ENCODE measurements around the gene NGEF. TPM values are rescaled to one million over a fixed set of nuclear protein-coding genes. Genes with fewer than 3 reads are reported as not detected.

Gene NGEF
- total and polyA plus RNA-seq, 9 of the 15 experiments (the other 6 are each of a cell fraction or from before 2014, with no cell fraction given) = 0.07 to 0.17 (median 0.09) TPM; not detected in 6

DNA sequence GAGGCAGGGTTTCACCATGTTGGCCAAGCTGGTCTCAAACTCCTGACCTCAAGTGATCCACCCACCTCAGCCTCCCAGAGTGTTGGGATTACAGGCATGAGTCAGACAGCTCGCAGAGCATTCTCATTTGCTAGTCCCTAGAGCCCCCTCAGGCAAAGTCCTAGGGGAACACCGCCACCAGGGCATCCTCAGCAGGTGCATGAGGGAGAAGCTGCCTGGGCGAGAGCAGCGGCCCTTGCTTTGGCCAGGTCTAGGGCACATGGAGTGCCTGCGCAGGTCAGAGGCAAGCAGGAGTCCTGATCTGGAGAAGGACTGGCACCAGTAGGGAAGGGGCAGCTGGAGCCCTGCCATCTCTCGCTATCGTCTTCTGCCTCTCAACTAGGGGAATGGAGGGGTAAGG is 32.4 kb downstream of the NGEF start:
- no peaks in the 10 kb centered on the region for H3K36me3 ChIP-seq (ENCODE audit: control insufficient read depth, insufficient read depth, low read length)
- 12% methylated on average over 5 of the region's 7 CpGs for WGBS (ENCODE audit: insufficient coverage, low coverage, missing lambda C conversion rate)
- no peak overlapping the region for H2AFZ ChIP-seq (ENCODE audit: low read depth, low read length)
- no peak overlapping the region for H3K27ac ChIP-seq (ENCODE audit: extremely low read depth, low read depth, low read length)
- in situ Hi-C loops (cut with MboI) (no loop called here), intact Hi-C loops (cut with micrococcal nuclease) (no loop called here)
- DNase-seq (ENCODE audit: extremely low read depth in 1 of 4, low spot score in 3 of 4) = no peak
- H3K4me2 ChIP-seq (ENCODE audit: insufficient read depth, low read length) = no peak overlapping the region
- no peak overlapping the region for H3K9ac ChIP-seq (ENCODE audit: insufficient read depth in 1 of 2, low read depth in 2 of 2, low read length in 2 of 2)
- H3K4me3 ChIP-seq = no peak overlapping the region
- no peak for TF ChIP-seq TCFL5 (CRISPR knock-in tag; conservative IDR thresholded peaks at IDR 0.05)
- TF ChIP-seq SRF (CRISPR knock-in tag; IDR thresholded peaks at IDR 0.05) = no peak
- TF ChIP-seq ZBTB8A (IDR thresholded peaks at IDR 0.05; ENCODE audit: partially characterized antibody) = no peak
- no peak for TF ChIP-seq TCF7 (IDR thresholded peaks at IDR 0.05; ENCODE audit: borderline replicate concordance)
- no peak for TF ChIP-seq RNF2 (IDR thresholded peaks at IDR 0.05)
- TF ChIP-seq COPS2 (conservative IDR thresholded peaks at IDR 0.05) = no peak
- no peak for TF ChIP-seq ZNF263 (CRISPR knock-in tag; IDR thresholded peaks at IDR 0.05; ENCODE audit: borderline replicate concordance)
- TF ChIP-seq RB1 (IDR thresholded peaks at IDR 0.05; ENCODE audit: low read depth) = no peak
- TF ChIP-seq ETV5 (CRISPR knock-in tag; IDR thresholded peaks at IDR 0.05; ENCODE audit: low read depth) = no peak
- TF ChIP-seq, protein P1, sequence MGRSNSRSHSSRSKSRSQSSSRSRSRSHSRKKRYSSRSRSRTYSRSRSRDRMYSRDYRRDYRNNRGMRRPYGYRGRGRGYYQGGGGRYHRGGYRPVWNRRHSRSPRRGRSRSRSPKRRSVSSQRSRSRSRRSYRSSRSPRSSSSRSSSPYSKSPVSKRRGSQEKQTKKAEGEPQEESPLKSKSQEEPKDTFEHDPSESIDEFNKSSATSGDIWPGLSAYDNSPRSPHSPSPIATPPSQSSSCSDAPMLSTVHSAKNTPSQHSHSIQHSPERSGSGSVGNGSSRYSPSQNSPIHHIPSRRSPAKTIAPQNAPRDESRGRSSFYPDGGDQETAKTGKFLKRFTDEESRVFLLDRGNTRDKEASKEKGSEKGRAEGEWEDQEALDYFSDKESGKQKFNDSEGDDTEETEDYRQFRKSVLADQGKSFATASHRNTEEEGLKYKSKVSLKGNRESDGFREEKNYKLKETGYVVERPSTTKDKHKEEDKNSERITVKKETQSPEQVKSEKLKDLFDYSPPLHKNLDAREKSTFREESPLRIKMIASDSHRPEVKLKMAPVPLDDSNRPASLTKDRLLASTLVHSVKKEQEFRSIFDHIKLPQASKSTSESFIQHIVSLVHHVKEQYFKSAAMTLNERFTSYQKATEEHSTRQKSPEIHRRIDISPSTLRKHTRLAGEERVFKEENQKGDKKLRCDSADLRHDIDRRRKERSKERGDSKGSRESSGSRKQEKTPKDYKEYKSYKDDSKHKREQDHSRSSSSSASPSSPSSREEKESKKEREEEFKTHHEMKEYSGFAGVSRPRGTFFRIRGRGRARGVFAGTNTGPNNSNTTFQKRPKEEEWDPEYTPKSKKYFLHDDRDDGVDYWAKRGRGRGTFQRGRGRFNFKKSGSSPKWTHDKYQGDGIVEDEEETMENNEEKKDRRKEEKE (IDR thresholded peaks at IDR 0.05; ENCODE audit: borderline replicate concordance in 1 of 2, control insufficient read depth in 1 of 2, low read depth in 2 of 2, low read length in 1 of 2) = no peak
- BruUV-seq (replicated peaks) = no TSS peak
- no peak for ATAC-seq
- no peaks in the 10 kb centered on the region for H3K9me1 ChIP-seq (ENCODE audit: control insufficient read depth, insufficient read depth, low read length)
- CTCF ChIA-PET (ENCODE audit: low intra/inter-chr PET ratio) = no interaction called here
- no peaks in the 10 kb centered on the region for H3K79me2 ChIP-seq (ENCODE audit: control insufficient read depth, insufficient read depth, low read length)
- H3K4me1 ChIP-seq (replicated peaks in 1 of 2; ENCODE audit: control insufficient read depth in 2 of 2, insufficient read depth in 2 of 2, low read length in 2 of 2) = no peaks in the 10 kb centered on the region; a peak in 2 of 5 replicates
- H3K9me3 ChIP-seq (replicated peaks; ENCODE audit: control insufficient read depth, insufficient read depth, low read depth, low read length) = no peaks in the 10 kb centered on the region
- H4K20me1 ChIP-seq (replicated peaks; ENCODE audit: control insufficient read depth, insufficient read depth, low read length) = no peaks in the 10 kb centered on the region
- POLR2A ChIA-PET = no interaction called here
- FAIRE-seq = no peak
- peaks cover 0 to 61% of the 10 kb centered on the region in 2 experiments; a peak in 2 of 5 replicates for H3K27me3 ChIP-seq (ENCODE audit: control insufficient read depth in 2 of 2, insufficient read depth in 2 of 2, low read length in 2 of 2)

Data from K562 (cell line).